PFSK-1 (cell line): ENCODE data around the gene UBL3.

Source experiments
- POLR2AphosphoS5 ChIP-seq: IDR thresholded peaks from 2 replicates; pipeline ENCODE4 v1.6.1; 2012; ENCODE audit warnings: low read depth, mild to moderate bottlenecking, control low read depth, low read length, moderate library complexity
- TAF1 ChIP-seq: IDR thresholded peaks from 2 replicates; pipeline ENCODE4 v1.6.1; 2012; ENCODE audit warnings: low read length, control low read depth, borderline replicate concordance; ENCODE audit not compliant: insufficient read depth
- TF ChIP-seq, protein P1 (sequence below), 2 experiments: IDR thresholded peaks; 2 replicates each; pipeline versions ENCODE4 v1.6.1 to v1.8.0; 2011 to 2012; ENCODE audit warnings: low read depth in 2 of 2, low read length in 2 of 2, control low read depth in 1 of 2, inconsistent platforms in 1 of 2, mild to moderate bottlenecking in 1 of 2, moderate library complexity in 1 of 2; ENCODE audit not compliant: insufficient read depth in 1 of 2

DNA sequence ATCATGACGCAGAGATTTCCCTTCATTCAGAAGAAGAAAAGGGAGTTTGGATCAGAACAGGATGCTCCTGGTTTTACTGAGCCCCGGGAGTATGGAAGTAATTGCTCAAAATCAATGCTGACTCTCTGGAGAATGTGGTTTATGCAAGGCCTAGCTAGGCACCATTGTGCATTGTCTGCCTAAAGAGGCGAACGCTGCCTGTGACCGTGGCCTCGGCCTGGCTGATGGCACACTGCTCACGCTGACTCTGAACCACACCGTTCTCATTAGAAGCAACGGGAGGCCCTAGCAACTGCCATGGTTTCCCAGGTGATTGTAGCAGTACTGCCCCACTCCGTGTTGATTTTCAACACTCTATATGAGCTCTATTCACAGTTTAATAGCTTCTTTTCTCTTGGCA, 41.7 kb upstream of the UBL3 start:
- TF ChIP-seq POLR2AphosphoS5 = no peak
- TF ChIP-seq, protein P1, sequence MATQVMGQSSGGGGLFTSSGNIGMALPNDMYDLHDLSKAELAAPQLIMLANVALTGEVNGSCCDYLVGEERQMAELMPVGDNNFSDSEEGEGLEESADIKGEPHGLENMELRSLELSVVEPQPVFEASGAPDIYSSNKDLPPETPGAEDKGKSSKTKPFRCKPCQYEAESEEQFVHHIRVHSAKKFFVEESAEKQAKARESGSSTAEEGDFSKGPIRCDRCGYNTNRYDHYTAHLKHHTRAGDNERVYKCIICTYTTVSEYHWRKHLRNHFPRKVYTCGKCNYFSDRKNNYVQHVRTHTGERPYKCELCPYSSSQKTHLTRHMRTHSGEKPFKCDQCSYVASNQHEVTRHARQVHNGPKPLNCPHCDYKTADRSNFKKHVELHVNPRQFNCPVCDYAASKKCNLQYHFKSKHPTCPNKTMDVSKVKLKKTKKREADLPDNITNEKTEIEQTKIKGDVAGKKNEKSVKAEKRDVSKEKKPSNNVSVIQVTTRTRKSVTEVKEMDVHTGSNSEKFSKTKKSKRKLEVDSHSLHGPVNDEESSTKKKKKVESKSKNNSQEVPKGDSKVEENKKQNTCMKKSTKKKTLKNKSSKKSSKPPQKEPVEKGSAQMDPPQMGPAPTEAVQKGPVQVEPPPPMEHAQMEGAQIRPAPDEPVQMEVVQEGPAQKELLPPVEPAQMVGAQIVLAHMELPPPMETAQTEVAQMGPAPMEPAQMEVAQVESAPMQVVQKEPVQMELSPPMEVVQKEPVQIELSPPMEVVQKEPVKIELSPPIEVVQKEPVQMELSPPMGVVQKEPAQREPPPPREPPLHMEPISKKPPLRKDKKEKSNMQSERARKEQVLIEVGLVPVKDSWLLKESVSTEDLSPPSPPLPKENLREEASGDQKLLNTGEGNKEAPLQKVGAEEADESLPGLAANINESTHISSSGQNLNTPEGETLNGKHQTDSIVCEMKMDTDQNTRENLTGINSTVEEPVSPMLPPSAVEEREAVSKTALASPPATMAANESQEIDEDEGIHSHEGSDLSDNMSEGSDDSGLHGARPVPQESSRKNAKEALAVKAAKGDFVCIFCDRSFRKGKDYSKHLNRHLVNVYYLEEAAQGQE (IDR thresholded peaks at IDR 0.05; ENCODE audit: insufficient read depth in 1 of 2, low read depth in 2 of 2, low read length in 2 of 2) = no peak
- TF ChIP-seq TAF1 = no peak
